Kidney (tissue), 14 donors: Measurements from ENCODE around the gene RPS6KA2. TPM values are rescaled to one million over a fixed set of nuclear protein-coding genes. Genes with fewer than 3 reads are reported as not detected.

Source experiments
- DNase-seq, 5 donors: peaks; one replicate each; pipeline ENCODE4 v3.0.0-alpha.2; 2013 to 2020
- FAIRE-seq: peaks from 2 replicates; lab custom pipeline; 2012; peaks lifted over from hg19 to GRCh38; lab: Jason Lieb, UNC
- H3K27ac ChIP-seq, 2 donors: one replicate each; pipeline ENCODE4 v1.7.0; 2013; ENCODE audit warnings: low read depth in 2 of 2, low read length in 2 of 2, inconsistent platforms in 1 of 2
- H3K27me3 ChIP-seq: one replicate; pipeline ENCODE4 v1.7.1; 2013; ENCODE audit warnings: low read length, inconsistent platforms; ENCODE audit not compliant: control insufficient read depth, insufficient read depth
- H3K36me3 ChIP-seq, 3 donors: one replicate each; pipeline versions ENCODE4 v1.7.0 to v1.7.1; 2013; ENCODE audit warnings: low read length in 3 of 3, control low read depth in 1 of 3, inconsistent platforms in 1 of 3; ENCODE audit not compliant: insufficient read depth in 3 of 3, control insufficient read depth in 2 of 3
- H3K4me1 ChIP-seq, 3 donors: one replicate each; pipeline versions ENCODE4 v1.7.0 to v1.7.1; 2013; ENCODE audit warnings: low read length in 3 of 3, inconsistent platforms in 1 of 3, low read depth in 1 of 3; ENCODE audit not compliant: control insufficient read depth in 2 of 3, insufficient read depth in 2 of 3
- H3K4me3 ChIP-seq, 3 donors: one replicate each; pipeline versions ENCODE4 v1.7.0 to v1.8.1; 2013; ENCODE audit warnings: low read length in 3 of 3, control low read depth in 1 of 3, inconsistent platforms in 1 of 3
- H3K9ac ChIP-seq, 3 donors: one replicate each; pipeline versions ENCODE4 v1.7.0 to v1.7.1; 2013; ENCODE audit warnings: low read length in 3 of 3, control low read depth in 1 of 3, inconsistent platforms in 1 of 3
- H3K9me3 ChIP-seq, 3 donors: one replicate each; pipeline versions ENCODE4 v1.7.0 to v1.7.1; 2013; ENCODE audit warnings: low read length in 3 of 3, control low read depth in 1 of 3, inconsistent platforms in 1 of 3; ENCODE audit not compliant: control insufficient read depth in 2 of 3, insufficient read depth in 1 of 3
- intact Hi-C: fragments of 100-400 bp; cut with DNase I; formaldehyde crosslinking; loops from one replicate; pipeline ENCODE4 v1.11.1; 2022
- polyA plus RNA-seq: library from polyadenylated mRNA; stranded (reverse); fragments of 350-450 nt; fragmentation: Illumina TruSeq; extraction: RNeasy Lipid Tissue Mini Kit (QIAGEN cat#74804); gene quantifications from one replicate; pipeline ENCODE4 v1.2.3, GENCODE V29; 2014; ENCODE audit warnings: low read depth, low replicate concordance; ENCODE audit not compliant: insufficient read depth
- total RNA-seq: library from RNA; stranded (reverse); fragmentation: NEBNext Ultra II Directional; extraction: Animal tissue kit (Norgen Biotek cat#: 25700); gene quantifications from one replicate; pipeline ENCODE4 v1.2.1, GENCODE V29; 2021
- TF ChIP-seq, protein P1 (sequence below): IDR thresholded peaks from 3 replicates; pipeline ENCODE4 v1.5.1; 2012; ENCODE audit warnings: mild to moderate bottlenecking, moderate library complexity, borderline replicate concordance; ENCODE audit not compliant: insufficient read depth; ENCODE audit errors: extremely low read depth
- donor health status: control.
- donor health status: control.
- donor health status: control.
- donor health status: control.
- donor health status: control.
- donor health status: DM: yes; HTN: yes; CAD: no.
- donor health status: Normal renal cell carcinoma (clear cell type).

RPS6KA2 gene
- total and polyA plus RNA-seq, 2 donors from 2014 or later: 12.3 to 61.2 TPM

- no peaks in the 10 kb centered on the region for H3K36me3 ChIP-seq
- H3K4me3 ChIP-seq: no peak overlapping the region
- H3K9me3 ChIP-seq: no peaks in the 10 kb centered on the region
- TF ChIP-seq, protein P1, sequence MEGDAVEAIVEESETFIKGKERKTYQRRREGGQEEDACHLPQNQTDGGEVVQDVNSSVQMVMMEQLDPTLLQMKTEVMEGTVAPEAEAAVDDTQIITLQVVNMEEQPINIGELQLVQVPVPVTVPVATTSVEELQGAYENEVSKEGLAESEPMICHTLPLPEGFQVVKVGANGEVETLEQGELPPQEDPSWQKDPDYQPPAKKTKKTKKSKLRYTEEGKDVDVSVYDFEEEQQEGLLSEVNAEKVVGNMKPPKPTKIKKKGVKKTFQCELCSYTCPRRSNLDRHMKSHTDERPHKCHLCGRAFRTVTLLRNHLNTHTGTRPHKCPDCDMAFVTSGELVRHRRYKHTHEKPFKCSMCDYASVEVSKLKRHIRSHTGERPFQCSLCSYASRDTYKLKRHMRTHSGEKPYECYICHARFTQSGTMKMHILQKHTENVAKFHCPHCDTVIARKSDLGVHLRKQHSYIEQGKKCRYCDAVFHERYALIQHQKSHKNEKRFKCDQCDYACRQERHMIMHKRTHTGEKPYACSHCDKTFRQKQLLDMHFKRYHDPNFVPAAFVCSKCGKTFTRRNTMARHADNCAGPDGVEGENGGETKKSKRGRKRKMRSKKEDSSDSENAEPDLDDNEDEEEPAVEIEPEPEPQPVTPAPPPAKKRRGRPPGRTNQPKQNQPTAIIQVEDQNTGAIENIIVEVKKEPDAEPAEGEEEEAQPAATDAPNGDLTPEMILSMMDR: no peak
- H3K4me1 ChIP-seq: no peaks in the 10 kb centered on the region
- DNase-seq: peak in 2 of 5 donors; percentile 47 to 66
- intact Hi-C loops: no loop called here
- H3K9ac ChIP-seq: no peak overlapping the region
- no peak for FAIRE-seq
- no peaks in the 10 kb centered on the region for H3K27me3 ChIP-seq
- H3K27ac ChIP-seq: no peak overlapping the region
Observed at GRCh38 chr6:166460473-166461437, 166.3 kb downstream of the RPS6KA2 start.

DNA sequence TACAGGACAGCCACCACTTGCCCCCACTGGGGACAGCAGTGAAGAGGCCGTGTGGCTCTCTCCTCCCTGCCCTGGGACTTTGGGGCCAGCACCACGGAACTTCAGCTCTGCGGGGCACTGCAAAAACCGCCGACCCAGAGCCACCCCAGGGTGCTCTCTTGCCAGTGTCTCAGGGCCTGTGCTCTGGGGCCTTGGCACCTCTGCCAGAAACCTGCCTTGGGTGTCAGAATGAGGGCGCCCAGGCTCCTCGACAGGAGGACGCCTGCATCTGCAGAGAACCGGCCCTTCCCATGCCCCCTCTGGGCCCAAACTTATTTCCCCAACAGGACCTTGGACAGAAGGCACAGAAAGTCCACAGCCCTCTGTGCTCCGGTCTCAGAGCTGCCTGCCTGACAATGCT, 167.1 kb downstream of the RPS6KA2 start:
- no peak overlapping the region for H3K9ac ChIP-seq
- no peaks in the 10 kb centered on the region for H3K4me1 ChIP-seq
- TF ChIP-seq, protein P1: no peak
- FAIRE-seq: no peak
- intact Hi-C loops: no loop called here
- DNase-seq: peak in 1 of 5 donors; percentile 62
- no peaks in the 10 kb centered on the region for H3K9me3 ChIP-seq
- H3K4me3 ChIP-seq: no peak overlapping the region
- H3K27me3 ChIP-seq: no peaks in the 10 kb centered on the region
- H3K27ac ChIP-seq: no peak overlapping the region
- no peaks in the 10 kb centered on the region for H3K36me3 ChIP-seq

GRCh38 chr6:166459272-166459671, 167.8 kb downstream of the RPS6KA2 start:
- no peaks in the 10 kb centered on the region for H3K36me3 ChIP-seq
- H3K9me3 ChIP-seq: no peaks in the 10 kb centered on the region
- H3K27me3 ChIP-seq: no peaks in the 10 kb centered on the region
- no peaks in the 10 kb centered on the region for H3K4me1 ChIP-seq
- no peak overlapping the region for H3K27ac ChIP-seq
- DNase-seq (peak in 1 of 5 donors; percentile 35), FAIRE-seq (no peak)
- H3K4me3 ChIP-seq: no peak overlapping the region
- intact Hi-C loops: no loop called here
- TF ChIP-seq, protein P1: no peak
- H3K9ac ChIP-seq: no peak overlapping the region
